HepG2 (cell line): ENCODE data around the gene STAP2. TPM values are rescaled to one million over a fixed set of nuclear protein-coding genes. Genes with fewer than 3 reads are reported as not detected.

ENCODE experiments used
- EZH2 ChIP-seq: conservative IDR thresholded peaks from 2 replicates; pipeline ENCODE4 v1.6.1; 2012; ENCODE audit warnings: mild to moderate bottlenecking, low read depth, low read length, moderate library complexity
- GPBP1L1 ChIP-seq: sonication (generic); formaldehyde crosslinking; IDR thresholded peaks from 2 replicates; pipeline ENCODE4 v1.5.0; 2020; ENCODE audit warnings: mild to moderate bottlenecking, missing genetic modification reagents
- HMGXB3 ChIP-seq: sonication (generic); formaldehyde crosslinking; IDR thresholded peaks from 2 replicates; pipeline ENCODE4 v1.4.0; 2020; ENCODE audit warnings: missing genetic modification reagents, borderline replicate concordance
- KIAA2018 ChIP-seq: sonication (generic); formaldehyde crosslinking; IDR thresholded peaks from 2 replicates; pipeline ENCODE4 v1.5.0; 2020; ENCODE audit warnings: mild to moderate bottlenecking, missing genetic modification reagents, borderline replicate concordance
- LCORL ChIP-seq, 2 experiments: fragments of 450-650 bp in 1 of 2; sonication (generic) in 1 of 2; formaldehyde crosslinking in 1 of 2; IDR thresholded peaks; 2 replicates each; pipeline versions ENCODE4 v1.5.0 to v1.6.1; 2017 to 2020; ENCODE audit warnings: antibody characterized with exemption in 1 of 2, missing genetic modification reagents in 1 of 2
- MXD1 ChIP-seq: sonication (generic); formaldehyde crosslinking; IDR thresholded peaks from 2 replicates; pipeline ENCODE4 v1.4.0; 2020; ENCODE audit warnings: mild to moderate bottlenecking, missing genetic modification reagents
- TBX3 ChIP-seq: fragments of 450-650 bp; IDR thresholded peaks from 2 replicates; pipeline ENCODE4 v1.6.1; 2017; ENCODE audit warnings: antibody characterized with exemption, mild to moderate bottlenecking, inconsistent platforms, borderline replicate concordance
- THYN1 ChIP-seq: sonication (generic); formaldehyde crosslinking; IDR thresholded peaks from 2 replicates; pipeline ENCODE4 v1.8.1; 2023; ENCODE audit warnings: low read depth, mild to moderate bottlenecking, moderate library complexity, missing genetic modification reagents, borderline replicate concordance
- ZNF451 ChIP-seq: sonication (generic); formaldehyde crosslinking; IDR thresholded peaks from 2 replicates; pipeline ENCODE4 v1.5.0; 2020; ENCODE audit warnings: mild to moderate bottlenecking, missing genetic modification reagents
- ZNF703 ChIP-seq: sonication (generic); formaldehyde crosslinking; IDR thresholded peaks from 2 replicates; pipeline ENCODE4 v1.5.1; 2020; ENCODE audit warnings: missing genetic modification reagents, mild to moderate bottlenecking, moderate library complexity, borderline replicate concordance
- ZNF713 ChIP-seq: sonication (generic); formaldehyde crosslinking; IDR thresholded peaks from 2 replicates; pipeline ENCODE4 v1.4.0; 2020; ENCODE audit warnings: mild to moderate bottlenecking, missing genetic modification reagents
- ZSCAN31 ChIP-seq: sonication (generic); formaldehyde crosslinking; IDR thresholded peaks from 2 replicates; pipeline ENCODE4 v1.5.0; 2020; ENCODE audit warnings: low read depth, mild to moderate bottlenecking, missing genetic modification reagents
- polyA plus RNA-seq, 8 experiments: library from polyadenylated mRNA; depleted of rRNA in 3 of 8; stranded (reverse) in 7 of 8; unstranded in 1 of 8; fragments of >200 nt; fragmentation: Illumina TruSeq in 4 of 8; extraction: Trizol in 4 of 8; gene quantifications; 2 replicates each; pipeline versions ENCODE4 v1.2.1 to v1.2.3, GENCODE V29; 2011 to 2016; ENCODE audit warnings: low read depth in 4 of 8, missing spikeins in 1 of 8, mixed read lengths in 1 of 8; ENCODE audit not compliant: insufficient read depth in 1 of 8
- total RNA-seq, 5 experiments: library from RNA; depleted of rRNA; stranded (reverse); fragments of >200 nt; fragmentation: Illumina TruSeq; extraction: Trizol; gene quantifications; 2 replicates each; pipeline ENCODE4 v1.2.3, GENCODE V29; 2016; ENCODE audit warnings: low read depth in 1 of 5

The STAP2 gene
- total and polyA plus RNA-seq, 2 of the 13 experiments (the other 11 are each of a cell fraction or from before 2014, with no cell fraction given), result 39.0 to 43.7 TPM

GRCh38 chr19:4337906-4338440 lies 654 bp downstream of the STAP2 start (continued):
- TF ChIP-seq KIAA2018 (CRISPR knock-in tag), result no peak
- TF ChIP-seq MXD1 (CRISPR knock-in tag), result no peak
- TF ChIP-seq EZH2, result no peak
- no peak for TF ChIP-seq THYN1
- TF ChIP-seq ZNF713 (CRISPR knock-in tag), result no peak
- TF ChIP-seq ZSCAN31 (CRISPR knock-in tag), result peak; percentile 57; the same call in 1 of the 2 replicates
- no peak for TF ChIP-seq LCORL (IDR thresholded peaks at IDR 0.05)
- 0 out of 2 replicates have a peak, but pooled peaks have one; percentile 42 for TF ChIP-seq LCORL (CRISPR knock-in tag; IDR thresholded peaks at IDR 0.05)
- TF ChIP-seq ZNF703 (CRISPR knock-in tag), result no peak
- no peak for TF ChIP-seq GPBP1L1 (CRISPR knock-in tag)
- no peak for TF ChIP-seq ZNF451 (CRISPR knock-in tag)
- TF ChIP-seq HMGXB3 (CRISPR knock-in tag), result no peak
- no peak for TF ChIP-seq TBX3
